Renal cortical epithelial cell (primary cell): ENCODE measurements around the gene DHRS12. TPM values are rescaled to one million over a fixed set of nuclear protein-coding genes. Genes with fewer than 3 reads are reported as not detected.

ENCODE experiments used
- DNase-seq: peaks from one replicate; pipeline ENCODE4 v3.0.0-alpha.2; 2011; ENCODE audit warnings: low read depth
- total RNA-seq: library from RNA; depleted of rRNA; stranded (reverse); fragments of >200 nt; gene quantifications from 2 replicates; pipeline ENCODE4 v1.2.3, GENCODE V29; 2014

DHRS12 gene
- total RNA-seq, 1 donor from 2014 or later, result 7.3 TPM

- no peak for DNase-seq
Measured at GRCh38 chr13:51807041-51807440, 3.1 kb upstream of the DHRS12 start.

DNA sequence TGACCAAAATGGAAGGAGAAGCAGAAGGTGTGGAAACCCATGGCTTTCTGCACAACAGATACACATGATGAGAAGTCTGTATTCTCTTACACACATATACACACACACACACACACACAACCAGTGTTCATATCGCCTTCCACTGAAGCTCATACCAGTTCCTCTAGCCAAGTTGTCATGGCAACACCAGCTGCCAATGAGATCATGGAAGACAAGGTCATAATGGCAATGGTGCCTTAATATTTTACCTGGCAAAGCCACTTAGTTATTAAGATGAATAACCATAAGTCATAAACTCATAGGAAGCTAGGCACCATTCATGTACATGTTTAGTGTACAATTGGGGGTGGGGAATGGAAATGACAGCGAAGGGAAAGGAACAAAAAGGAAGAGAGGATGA, 2.6 kb upstream of the DHRS12 start:
- DNase-seq, result peak; percentile 16

- DNase-seq, result no peak
Measured at GRCh38 chr13:51805925-51806324, 2.0 kb upstream of the DHRS12 start.

DNA sequence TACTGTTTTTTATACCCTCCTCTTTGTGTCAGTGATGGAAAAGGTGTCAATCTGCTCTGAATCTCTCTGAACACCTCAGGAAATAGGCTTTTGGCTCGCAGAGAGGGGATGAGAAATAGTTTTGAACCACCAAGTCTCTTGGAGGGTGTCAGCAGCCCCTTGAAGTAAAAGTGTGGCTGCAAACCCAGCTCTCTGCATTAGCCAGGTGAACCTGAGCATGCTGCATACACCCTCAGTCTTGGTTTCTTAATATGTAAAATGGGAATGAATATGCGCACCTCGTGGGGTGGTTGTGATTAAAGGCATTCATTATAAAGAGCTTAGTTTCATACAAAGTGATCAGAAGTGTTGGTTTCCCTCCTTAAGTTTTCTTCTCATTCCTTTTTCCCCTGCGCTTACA, 1.4 kb upstream of the DHRS12 start:
- no peak for DNase-seq

DNA sequence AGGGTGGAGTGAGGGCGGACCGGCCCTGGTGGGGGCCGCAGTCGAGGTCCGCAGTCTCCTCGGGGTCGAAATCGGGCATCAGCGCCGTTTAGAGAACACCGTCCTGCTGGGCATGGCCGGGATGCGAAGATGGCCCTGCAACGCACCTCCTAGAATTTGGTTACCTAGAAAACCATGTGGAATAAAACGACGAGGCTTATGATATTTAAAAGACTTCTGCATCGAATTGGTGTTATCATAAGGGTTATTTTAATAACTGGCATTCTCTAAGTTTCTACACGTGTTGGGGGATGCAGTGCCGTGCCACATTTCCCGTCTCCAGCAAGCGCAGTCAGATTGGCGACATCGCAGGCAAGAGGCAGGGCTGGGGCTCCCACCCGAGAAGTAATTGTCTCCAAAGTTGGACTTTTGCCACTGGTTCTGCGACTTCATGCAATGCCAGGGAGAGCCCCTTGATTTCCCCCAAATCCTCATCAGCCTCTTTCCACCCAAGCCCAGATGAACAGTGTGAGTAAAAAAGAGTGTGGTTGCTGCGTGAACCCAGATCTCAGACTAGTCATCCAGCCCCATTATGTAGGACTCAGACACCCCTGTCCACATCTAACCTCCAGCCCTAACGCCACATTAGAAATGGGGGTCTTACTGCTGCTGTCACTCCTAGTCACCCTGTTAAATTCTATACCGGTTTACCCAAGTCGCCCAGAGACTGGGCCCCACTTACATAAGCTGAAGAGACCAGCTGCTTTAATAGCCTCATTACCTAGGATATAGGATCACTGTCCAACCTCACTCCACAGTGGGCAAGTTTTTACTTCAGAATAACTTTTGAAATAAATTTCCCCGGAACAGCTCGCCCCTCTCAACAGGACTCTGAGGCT, 571 bp upstream of the DHRS12 start:
- no peak for DNase-seq

GRCh38 chr13:51802631-51803418, 1.1 kb downstream of the DHRS12 start:
- no peak for DNase-seq

DNA sequence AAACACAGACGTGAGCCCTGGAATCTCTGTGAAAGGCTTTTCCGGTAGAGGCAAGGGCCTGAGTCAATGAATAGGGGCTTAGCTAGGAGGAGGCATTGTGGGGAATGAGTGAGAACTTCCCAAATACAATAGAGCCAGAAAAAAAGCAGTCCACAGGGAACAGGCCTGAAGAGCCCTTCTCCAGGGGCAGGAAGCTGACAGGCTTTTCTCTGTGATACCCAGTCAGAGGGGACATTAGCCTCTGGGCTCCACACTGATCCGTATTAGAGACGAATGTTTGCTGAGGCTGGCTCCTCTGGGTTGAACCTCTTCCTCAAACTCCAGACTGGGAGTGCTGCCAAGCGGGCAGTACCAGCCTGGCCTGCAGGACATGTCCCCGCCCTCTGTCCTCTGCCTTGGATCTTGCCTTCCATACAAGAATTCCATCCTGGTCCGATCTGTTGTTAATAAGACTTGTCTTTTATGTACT, 2.3 kb downstream of the DHRS12 start:
- peak; percentile 40 for DNase-seq

DNA sequence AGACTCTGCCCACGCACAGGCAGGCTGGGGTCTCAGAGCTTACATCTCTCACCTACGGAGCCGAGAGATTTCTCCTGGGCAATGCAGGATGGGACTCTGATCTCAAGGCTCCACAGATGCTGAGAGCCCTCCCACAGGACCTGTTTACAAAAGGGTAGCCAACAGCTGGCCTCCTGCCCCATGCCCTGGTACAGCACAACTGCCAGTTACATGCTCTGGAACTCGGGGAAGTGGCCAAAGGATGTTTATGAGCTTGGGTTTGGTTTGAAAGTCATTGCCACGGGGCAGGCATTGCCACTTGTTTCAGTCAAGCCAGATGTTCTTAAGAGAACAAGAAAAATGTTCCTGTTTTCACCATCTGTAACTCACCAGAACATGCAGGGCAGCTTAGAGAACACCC, 3.5 kb downstream of the DHRS12 start:
- DNase-seq, result no peak

DNA sequence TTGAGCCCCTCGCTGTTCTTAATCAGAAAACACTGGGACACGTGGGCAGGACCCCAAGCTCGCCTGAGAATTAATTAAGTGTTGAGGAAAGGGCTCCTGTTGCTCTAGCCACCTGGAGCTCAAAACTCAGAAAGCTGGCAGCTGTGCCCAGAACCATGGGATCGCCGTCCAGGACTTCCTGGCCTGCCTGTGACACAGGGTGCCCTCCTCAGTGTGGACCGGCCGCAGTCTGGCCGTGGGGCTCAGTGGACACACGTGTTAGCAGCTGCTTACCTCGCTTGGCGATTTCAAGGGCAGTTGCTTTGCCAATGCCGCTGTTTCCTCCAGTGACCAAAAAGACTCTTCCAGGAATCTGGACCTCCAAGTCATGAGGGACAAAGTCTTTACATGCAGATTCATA, 4.7 kb downstream of the DHRS12 start:
- DNase-seq, result no peak

DNA sequence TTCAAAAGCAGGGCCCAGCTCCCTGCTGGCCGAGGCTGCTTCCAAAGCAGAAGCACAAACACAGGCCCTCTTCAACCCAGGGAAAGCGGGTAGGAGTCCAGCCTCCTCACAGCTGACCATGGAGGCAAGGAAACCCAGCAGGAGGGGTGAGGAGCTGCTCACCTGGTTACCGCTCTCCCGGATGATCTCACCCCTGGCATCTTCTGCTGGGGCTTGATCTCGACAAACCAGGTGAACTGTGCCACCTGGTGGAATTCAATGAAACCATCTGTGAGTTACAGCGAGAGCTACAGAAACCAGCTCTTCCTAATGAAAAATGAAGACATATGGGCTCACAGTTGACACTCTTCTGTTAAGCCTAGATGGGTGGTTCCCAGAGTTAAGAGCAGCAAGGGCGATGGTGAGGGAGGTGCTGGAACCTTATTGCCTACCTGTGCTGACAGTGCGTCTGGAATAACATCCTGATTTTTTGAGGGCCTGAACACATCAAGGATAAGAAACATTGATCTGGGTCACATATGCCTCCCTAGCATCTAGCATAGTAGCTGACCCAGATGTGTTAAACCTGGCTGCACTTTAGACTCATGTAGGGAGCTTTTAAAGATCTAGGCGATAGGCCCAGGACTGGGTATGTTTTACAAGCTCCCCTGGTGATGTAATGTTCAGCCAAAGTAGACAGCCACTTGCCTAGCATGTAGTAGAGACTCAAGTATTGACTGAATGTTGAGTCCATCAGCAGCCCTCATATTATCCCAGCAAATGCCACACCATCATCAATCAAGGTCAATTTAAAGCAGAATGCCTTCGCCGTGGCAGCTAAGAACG, 6.1 kb downstream of the DHRS12 start:
- peak; percentile 67 for DNase-seq

DNA sequence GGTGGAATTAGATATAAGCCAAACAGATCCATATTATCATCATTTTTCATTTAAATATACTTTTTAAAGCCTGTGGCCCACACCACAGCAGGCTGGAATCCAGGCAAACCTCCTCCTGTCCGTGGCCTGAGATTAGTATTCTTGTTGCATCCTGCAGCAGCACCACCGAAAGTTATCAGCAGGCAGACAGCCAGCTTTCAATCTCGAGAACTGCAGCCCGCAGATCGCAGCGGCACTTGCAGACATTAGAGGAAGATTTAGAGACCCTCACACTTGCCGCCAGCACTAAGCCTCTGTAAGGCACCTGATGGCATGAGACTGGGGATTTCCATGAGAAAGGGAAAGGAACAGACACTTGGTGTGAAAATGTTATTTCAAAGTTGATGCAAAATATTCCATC, 7.4 kb downstream of the DHRS12 start:
- no peak for DNase-seq

DNA sequence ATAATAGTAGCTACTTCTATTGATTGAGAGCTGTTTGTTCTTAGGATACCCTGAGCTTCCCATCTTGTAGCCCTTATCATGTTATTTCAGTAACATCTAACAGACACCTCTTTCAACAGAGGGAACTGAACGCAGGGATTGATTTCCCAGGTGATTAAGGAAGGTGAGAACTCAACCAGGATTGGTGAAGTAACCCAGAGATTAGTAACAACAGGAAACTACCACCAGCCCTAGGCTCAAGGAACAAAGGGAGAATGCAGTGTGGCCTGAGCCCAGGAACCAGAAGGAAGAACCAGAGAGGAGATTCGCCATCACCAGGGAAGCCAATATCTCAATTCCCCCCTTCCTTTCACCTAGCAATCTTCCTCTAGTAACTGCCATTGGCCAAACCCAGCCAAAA, 8.5 kb downstream of the DHRS12 start:
- no peak for DNase-seq

DNA sequence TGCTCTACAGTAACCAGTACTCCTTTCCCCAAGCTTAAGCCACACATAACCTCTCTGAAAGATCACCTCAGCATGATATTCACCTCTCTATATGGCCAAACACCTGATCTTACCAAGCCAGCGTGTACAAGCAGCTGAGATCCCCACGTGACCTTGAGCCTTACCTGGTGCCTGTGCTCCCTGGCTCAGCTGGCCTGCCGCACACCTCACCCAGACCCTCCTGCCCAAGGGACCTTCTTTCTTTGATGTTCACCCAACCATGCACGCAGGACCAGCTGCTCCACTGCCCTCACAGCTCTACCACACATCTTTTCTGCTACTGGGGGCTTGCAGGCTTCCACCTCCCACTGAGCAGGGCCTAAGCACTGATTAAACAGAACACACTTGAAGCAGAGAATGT, 9.0 kb downstream of the DHRS12 start:
- DNase-seq, result no peak

DNA sequence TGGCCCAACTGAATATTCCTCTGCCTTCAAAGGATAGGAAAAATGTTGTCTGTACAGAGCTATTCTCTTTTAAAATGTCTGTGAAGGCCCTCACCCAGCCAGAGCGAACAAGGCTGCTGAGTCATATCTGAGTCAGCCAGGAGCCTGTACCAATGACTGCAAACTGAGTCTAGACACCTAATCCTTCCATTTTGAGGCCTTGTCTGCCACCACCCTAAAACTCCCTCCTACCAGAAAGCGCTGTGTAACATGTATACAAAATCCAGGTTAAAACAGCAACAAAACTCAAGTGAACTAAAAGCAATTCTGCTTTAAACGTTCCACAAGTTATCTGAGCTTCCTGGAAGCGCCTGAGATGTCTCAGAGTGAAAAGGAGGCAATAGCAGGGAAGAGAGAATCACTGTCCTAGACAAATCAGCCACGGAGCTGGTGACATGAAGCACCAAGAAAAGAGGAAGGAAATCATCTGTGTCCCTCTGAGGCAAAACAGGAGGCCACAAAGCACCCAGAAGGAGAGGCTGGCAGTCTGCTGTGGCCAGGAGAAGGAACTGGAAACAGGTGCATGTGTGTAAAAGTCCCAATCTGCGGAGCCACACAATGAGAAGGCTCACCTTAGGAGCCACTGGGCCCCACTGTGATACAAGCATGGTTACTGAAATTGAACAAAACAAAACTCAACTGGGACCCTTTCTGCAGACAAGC, 10.2 kb downstream of the DHRS12 start:
- peak; percentile 81 for DNase-seq

DNA sequence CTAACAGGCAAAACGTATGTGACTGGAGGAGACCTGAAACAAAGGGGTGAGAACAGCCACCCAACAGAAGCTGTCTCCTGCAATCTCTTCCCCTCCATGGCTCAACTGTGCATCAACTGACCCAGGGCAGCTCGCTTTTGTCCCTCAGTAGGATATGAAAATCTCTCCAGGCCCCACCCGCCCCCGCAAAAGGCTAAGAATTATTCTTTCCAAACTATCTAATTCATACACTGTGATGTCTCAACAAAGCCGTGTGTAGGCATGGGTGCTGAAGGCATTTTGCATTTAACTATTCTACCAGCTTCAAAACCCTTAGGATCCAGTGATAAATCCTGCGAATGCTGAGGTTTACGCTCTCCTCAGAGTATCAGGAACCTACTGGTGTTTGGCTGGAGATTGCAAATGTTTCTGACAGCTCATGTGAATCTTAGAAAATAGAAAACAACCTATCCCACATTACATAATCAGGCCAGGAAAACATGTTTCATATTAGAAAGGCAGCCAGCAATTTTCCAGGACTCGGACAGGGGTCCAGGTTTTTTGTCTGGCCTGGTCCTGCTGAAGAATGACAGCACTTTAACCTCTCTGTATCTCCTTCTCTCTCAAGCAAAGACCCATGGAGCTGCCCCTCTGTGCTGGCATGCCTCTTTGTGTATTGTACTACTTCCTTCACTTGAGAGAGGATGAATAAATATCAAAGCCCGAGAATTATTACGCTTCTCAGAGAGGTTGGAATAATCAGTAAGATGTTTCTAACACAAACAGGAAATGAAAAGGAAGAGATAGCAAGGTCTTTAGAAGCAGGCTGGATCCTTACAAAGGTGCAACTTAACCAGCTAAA, 17.3 kb downstream of the DHRS12 start:
- DNase-seq, result no peak

DNA sequence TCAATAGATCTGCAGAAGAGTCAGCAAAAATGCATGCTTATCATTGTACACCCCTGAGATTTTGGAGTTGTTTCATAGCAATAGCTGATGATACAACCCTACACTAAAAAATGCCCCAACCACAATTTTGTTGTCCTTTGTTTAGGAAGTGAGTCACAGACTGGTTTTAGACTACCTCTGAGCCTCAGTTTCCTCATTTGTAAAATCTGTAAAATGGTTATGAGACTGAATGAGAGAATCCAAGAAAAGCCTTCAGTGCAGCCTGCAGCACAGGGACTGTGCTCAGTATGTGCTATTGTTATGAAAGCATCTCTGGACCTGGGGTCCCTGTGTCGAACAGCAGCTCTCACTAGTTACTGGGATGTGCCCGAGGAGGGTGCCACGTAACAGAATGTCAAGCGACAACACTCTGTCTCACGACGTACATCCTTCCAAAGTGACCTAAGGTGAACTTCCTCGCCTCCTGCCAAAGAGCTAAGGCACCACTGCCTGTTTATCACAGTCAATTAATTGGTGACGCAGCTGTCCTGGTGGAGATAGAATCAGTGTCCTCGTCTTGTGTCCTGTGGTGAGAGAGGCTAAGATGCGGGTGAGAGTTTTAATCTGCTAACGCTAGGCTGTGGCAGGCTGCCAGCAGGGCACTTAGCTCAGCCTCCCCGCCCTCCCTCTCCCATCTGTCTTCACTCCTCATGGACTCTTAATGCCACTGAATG, 18.1 kb downstream of the DHRS12 start:
- DNase-seq, result no peak

DNA sequence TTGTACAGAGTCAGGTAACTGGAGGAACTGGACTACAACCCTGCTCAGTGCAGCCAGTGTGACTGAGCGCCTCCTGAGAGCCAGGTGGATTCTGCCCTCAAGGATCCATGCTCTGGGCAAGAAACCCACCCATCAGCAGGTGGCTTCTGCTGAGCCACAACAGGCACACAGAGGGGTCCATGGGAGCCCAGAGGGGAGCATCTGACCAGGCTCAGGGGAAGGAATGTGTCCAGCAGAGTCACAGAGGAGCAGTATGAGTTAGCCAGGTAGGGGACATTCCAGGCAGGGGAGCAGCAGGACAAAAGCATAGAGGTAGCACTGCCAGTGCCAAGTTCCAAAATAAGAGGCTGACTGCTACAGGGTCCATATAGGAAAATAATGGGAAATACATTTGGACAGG, 19.9 kb downstream of the DHRS12 start:
- DNase-seq, result no peak

DNA sequence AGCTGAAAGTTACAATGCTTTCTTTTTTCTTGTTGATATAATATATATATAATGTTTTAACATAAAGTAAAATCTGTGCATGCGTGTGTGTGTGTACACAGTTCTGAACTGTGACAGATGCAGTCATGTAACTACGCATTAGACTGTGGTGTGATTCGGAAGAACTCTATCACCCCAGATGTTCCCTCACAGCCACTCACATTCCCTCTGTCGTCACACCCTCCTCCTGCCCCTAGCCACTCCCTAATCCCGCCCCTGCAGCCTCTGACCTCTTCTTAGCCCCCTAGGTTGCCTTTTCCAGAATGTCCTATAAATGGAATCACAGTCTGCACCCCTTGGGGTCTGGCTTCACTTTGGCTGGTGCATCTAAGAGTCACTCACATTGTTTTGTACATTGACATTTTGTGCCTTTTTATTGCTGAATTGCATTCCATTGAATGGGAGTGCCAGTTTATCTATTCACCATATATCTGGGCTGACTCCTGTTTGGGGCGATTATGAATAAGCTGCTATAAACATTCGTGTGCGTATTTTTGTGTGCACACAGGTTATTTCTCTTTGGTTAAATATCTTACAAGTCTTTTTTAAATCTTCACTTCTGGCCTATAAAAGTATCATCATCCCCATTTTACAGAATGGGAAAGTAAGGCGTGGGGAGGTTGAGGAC, 20.4 kb downstream of the DHRS12 start:
- DNase-seq, result no peak

- no peak for DNase-seq
Measured at GRCh38 chr13:51782026-51782710, 21.8 kb downstream of the DHRS12 start.
